Bronchial epithelial cell (primary cell): ENCODE measurements around the gene CCDC15. TPM values are rescaled to one million over a fixed set of nuclear protein-coding genes. Genes with fewer than 3 reads are reported as not detected.

Source experiments
- DNase-seq: peaks from one replicate; pipeline ENCODE4 v3.0.0-alpha.2; 2010; ENCODE audit warnings: low read depth
- FAIRE-seq: peaks from 2 replicates; lab custom pipeline; 2011; peaks lifted over from hg19 to GRCh38; lab: Jason Lieb, UNC
- H3K27me3 ChIP-seq: 2 replicates; pipeline ENCODE4 v1.5.1; 2011; ENCODE audit warnings: low read length; ENCODE audit not compliant: control insufficient read depth, insufficient read depth
- H3K36me3 ChIP-seq: 2 replicates; pipeline ENCODE4 v1.5.1; 2011; ENCODE audit warnings: low read length; ENCODE audit not compliant: control insufficient read depth, insufficient read depth
- H3K4me3 ChIP-seq: 2 replicates; pipeline ENCODE4 v1.5.1; 2011; ENCODE audit warnings: mild to moderate bottlenecking, low read depth, low read length, control low read depth
- total RNA-seq: library from RNA; depleted of rRNA; stranded (reverse); fragments of >200 nt; gene quantifications from 2 replicates; pipeline ENCODE4 v1.2.1, GENCODE V29; 2014
- TF ChIP-seq, protein P1 (sequence below): IDR thresholded peaks from 2 replicates; pipeline ENCODE4 v1.5.1; 2011; ENCODE audit warnings: mild to moderate bottlenecking, moderate library complexity, low read length, control low read depth, inconsistent platforms; ENCODE audit not compliant: insufficient read depth, severe bottlenecking

Gene CCDC15
- total RNA-seq, 1 donor from 2014 or later: 1.1 TPM

GRCh38 chr11:125078016-125078415 is 124.0 kb downstream of the CCDC15 start:
- no peak for FAIRE-seq
- H3K27me3 ChIP-seq: no peaks in the 10 kb centered on the region
- H3K36me3 ChIP-seq: no peaks in the 10 kb centered on the region
- H3K4me3 ChIP-seq: no peak overlapping the region
- no peak for DNase-seq
- TF ChIP-seq, protein P1, sequence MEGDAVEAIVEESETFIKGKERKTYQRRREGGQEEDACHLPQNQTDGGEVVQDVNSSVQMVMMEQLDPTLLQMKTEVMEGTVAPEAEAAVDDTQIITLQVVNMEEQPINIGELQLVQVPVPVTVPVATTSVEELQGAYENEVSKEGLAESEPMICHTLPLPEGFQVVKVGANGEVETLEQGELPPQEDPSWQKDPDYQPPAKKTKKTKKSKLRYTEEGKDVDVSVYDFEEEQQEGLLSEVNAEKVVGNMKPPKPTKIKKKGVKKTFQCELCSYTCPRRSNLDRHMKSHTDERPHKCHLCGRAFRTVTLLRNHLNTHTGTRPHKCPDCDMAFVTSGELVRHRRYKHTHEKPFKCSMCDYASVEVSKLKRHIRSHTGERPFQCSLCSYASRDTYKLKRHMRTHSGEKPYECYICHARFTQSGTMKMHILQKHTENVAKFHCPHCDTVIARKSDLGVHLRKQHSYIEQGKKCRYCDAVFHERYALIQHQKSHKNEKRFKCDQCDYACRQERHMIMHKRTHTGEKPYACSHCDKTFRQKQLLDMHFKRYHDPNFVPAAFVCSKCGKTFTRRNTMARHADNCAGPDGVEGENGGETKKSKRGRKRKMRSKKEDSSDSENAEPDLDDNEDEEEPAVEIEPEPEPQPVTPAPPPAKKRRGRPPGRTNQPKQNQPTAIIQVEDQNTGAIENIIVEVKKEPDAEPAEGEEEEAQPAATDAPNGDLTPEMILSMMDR: no peak

DNA sequence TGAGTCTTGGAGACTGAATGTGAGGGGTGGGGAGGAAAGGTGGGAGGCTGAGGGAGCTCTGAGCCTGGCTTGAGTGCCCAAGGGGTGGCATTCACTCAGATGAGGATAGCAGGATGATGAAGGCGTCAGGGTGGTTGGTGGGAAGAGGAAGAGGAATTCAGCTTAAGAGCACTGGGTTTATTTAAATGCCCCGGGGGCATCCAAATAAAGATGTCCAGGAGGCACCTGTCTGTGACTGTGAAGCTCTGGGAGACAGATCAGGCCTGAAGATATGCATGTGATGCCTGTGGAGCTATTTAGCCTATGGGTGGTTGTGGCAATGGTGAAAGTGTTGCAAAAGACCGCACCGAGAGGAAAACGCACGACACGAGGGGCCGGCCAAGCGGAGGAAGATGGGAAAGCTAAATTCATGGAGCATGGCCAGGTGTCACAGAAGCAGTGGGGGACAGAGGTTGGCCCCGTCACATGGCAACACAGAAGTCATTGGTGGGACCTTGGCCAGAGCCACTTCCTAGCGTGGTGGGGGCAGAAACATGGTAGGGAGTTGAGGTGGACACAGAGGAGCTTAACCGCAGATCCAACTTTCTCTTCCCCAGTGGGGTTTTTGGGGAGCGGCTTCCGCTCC is 124.6 kb downstream of the CCDC15 start:
- H3K36me3 ChIP-seq: no peaks in the 10 kb centered on the region
- H3K27me3 ChIP-seq: no peaks in the 10 kb centered on the region
- TF ChIP-seq, protein P1: no peak
- FAIRE-seq (no peak), DNase-seq (no peak)
- no peak overlapping the region for H3K4me3 ChIP-seq

- FAIRE-seq: no peak
- no peak for DNase-seq
- Histone ChIP-seq H3K4me3 (no peak overlapping the region), H3K27me3 (no peaks in the 10 kb centered on the region), H3K36me3 (no peaks in the 10 kb centered on the region)
- TF ChIP-seq, protein P1: no peak
Observed at GRCh38 chr11:125079151-125079877, 125.3 kb downstream of the CCDC15 start.

DNA sequence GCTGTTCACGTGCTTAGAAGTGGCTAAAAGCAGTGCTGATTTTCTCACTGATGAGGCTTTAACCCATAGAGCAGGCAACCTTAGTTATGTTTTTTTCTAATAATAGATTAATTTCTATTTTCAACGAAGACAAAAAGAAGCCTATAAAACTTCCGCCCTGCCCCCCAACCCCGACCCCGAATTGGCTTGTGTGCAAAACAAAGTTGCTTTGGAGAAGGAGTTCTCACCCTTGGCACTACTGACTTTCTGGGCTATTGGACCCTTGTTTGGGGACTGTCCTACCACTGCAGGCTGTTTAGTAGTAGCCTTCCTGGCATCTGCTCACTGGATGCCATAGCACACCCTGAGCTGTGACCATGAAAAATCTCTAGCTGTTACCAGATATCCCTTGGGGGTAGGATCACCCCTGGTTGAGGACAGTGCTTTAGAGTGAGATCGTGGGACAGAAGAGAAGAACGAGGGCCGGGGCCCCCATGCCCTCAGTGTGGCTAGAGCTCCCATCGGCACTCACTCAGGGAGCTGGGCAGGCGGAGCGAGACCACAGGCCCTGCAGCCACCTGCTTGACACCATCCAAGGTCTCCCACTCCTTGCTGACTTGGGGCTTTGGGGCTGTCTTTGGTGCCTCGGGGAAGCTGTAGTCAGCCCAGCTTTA is 126.0 kb downstream of the CCDC15 start:
- DNase-seq (no peak), FAIRE-seq (no peak)
- Histone ChIP-seq H3K36me3 (no peaks in the 10 kb centered on the region), H3K27me3 (no peaks in the 10 kb centered on the region), H3K4me3 (no peak overlapping the region)
- TF ChIP-seq, protein P1: no peak

GRCh38 chr11:125080531-125080911 is 126.5 kb downstream of the CCDC15 start:
- Histone ChIP-seq H3K36me3 (peaks cover 2% of the 10 kb centered on the region), H3K27me3 (no peaks in the 10 kb centered on the region), H3K4me3 (no peak overlapping the region)
- TF ChIP-seq, protein P1: no peak
- DNase-seq (no peak), FAIRE-seq (no peak)
